GOT3 (cell line): ENCODE measurements around the gene PROCA1.

Experiments used
- DNase-seq: peaks from one replicate; lab custom pipeline; 2025; ENCODE audit warnings: mixed read lengths; lab: John Stamatoyannopoulos, UW

The PROCA1 gene

DNA sequence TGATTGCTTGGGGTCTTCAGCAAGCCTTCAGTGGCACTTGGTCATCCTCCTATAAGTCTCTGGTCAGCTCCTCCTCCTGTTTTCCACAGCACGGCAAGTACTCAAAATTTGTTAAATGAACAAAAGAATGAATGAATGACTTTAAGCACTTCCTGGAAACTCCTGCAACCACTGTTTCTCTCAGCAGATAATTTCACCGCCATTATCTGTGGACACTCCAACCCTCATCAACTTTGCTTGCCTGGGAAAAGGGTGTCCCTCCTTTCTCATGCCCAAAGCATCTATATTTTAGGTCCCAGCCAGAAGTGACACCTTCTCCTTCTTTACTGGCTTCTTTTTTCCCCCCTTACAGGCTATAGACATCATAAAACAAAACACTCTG, 4.4 kb downstream of the PROCA1 start:
- no peak for DNase-seq

DNA sequence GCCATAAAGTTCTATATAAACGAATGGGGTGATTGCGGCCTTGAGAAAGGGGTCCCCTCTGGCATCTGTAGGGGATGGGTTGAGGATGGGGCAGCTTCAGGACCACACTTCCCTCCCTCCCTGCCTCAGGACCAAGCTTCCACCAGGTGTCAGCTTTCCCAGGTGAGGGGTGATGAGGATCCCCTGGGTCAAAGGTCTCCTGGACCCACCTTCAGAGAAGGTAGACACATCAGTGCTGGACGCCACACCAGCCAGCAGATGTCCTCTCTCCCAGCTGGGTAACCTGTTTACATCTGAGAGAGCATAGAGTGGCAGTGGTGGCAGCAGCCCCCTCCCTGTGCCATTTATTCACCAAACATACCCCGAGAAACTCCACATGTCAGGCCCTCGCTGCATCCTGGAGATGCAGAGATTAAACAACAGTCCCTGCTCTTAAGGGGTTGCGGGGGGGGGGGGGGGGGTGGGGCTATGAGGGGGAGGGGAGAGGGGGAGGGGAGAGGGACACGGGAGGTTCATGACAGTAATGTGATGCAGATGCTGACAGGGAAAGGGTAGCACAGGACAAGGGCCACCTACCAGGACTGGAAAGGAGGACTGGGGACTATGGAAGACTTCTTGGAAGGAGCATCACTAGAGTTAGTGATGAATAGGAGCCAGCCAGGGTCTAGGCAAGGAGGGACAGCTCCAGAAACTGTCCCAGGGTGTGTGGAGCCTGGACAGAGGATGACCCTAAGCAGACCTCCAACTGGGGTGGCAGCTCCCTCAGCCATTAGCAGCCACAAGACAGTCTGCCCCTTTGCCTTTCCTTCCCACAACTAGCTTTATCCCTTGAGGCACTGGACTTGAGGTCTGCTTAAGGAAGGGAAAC, 5.0 kb downstream of the PROCA1 start:
- DNase-seq = no peak

DNA sequence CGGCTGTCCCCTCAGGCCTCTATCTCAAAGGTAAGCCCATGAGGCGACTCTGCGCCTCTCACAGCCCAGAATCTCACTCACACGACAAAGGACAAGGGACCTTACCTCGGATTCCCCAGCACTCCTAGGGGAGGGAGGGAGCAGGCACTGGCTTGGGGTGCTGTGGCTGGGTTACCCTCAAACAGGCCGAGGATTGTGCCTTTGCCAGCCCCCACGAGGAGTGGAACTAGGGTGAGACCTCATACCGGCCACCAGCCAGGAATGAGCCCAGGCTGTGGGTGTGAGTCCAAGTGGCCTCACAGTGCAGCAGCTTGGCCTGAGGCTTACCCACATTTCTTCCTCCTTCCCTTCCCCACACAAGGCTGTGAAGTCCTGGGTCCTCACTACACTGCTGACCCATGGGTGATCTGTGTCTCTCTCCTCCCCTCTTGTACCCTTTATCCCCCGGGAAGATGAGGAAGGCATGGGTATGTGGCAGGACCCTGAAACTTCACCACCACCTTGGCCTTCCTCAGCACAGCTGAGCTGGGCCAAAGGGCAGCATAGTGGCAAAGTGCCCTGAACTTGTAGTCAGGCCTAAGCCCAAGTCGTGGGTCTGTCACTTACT, 5.9 kb downstream of the PROCA1 start:
- DNase-seq = no peak

DNA sequence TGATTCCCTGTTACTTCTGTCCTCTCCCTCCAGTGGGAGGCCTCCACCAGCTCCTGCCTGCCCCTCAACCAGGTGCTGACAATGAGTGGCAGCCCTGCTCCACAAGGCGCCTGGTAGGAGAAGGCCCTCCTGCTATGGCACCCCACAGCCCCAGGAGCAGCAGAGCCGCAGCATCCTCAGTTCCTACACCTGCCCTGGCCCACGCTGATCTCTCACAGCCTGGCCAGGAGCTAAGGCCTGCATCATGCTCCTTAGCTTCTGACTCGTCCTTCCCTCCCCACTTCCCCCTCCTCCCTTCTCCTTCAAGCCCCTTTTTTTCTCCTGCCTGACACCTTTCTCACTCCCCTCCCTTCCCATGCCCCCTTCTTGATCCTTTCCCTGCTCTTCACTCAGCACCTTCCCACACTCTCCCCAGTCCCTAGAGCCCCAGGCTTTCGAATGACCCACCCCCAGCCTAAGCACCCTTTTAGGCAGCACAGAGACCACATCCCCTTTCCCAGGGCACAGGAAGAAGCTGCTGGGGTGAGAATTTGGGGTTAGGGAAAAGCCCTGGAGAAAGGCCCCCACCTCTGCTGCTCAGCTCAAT, 6.5 kb downstream of the PROCA1 start:
- DNase-seq = no peak

DNA sequence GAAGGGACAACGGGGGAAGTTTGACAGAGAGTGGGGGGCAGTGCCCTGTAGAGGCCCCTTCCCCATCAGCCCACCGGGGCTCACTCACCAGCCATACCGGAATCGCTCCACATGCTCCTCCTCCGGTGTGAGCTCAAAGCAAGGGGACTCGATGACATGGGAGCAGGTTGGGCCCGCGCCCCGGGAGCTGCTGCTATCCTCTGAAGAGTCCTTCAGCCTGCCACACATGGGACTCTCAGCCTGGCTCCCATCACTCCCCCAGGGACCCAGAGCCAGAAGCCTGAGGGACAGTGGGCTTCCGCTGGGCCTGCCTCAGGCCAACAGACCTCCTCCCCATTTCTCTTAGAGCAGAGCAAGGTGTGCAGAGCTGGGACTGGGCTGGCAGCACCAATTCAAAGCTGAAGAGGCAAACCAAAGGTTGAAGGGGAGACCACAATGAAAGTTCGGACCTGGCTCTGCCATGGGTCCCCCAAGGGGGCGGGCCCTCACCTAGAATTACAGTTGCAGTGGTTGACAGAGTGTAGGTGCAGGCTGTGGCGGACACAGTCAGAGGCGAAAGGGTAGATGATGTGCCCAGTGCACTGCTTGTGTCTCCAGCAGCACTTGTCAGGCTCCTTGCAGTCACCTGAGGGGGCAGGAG, 7.3 kb downstream of the PROCA1 start:
- DNase-seq = no peak

DNA sequence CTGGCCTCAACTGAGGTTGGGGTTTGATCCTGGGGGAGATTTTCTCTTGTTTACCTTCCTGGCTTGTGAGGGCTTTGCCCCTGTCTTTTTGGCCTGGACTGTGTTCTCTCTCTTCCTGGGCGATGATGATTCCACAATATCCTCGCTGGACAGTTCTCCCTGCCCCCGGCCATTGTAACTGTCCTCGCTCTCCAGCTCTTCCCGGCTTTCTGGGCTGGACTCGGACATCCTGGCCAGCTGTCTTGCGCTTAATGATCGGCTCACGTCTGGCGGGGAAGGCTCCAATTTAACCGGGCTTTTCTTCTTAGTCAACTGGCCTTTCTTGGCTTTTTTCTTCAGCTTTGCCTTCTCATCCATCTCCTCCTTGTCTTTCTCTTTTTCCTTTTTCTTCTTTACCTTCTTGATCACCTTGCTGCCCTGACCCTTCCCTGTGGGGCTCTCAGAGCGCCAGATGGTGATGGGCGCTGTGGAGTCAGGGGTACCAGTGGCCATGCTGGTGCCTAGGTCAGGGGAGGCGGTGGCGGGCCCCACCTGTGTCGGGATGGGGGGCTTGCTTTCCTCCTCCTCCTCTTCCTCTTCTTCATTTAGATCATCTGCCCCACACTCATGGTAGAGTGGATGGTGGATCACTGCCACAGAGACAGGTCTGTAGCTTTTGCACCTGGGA, 8.0 kb downstream of the PROCA1 start:
- no peak for DNase-seq

DNA sequence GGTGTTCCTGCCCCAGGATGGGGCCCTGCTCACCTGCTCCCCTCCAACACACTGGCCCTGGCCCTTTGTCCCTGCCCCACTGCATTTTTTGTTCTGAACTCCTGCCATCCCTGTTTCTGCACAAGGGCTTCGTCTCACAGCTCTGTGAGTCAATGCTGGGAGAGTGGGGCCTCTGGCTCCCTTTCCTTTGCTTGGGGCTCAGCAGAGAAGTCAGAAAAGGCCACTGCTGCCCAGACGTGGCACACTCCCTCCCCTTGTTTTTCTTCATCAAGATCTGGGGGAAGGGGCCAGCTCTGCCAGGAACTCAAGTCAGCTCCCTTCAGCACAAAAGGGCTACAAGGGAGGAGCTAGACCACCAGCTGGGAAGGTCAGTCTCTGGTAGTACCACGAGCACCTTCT, 8.9 kb downstream of the PROCA1 start:
- no peak for DNase-seq

DNA sequence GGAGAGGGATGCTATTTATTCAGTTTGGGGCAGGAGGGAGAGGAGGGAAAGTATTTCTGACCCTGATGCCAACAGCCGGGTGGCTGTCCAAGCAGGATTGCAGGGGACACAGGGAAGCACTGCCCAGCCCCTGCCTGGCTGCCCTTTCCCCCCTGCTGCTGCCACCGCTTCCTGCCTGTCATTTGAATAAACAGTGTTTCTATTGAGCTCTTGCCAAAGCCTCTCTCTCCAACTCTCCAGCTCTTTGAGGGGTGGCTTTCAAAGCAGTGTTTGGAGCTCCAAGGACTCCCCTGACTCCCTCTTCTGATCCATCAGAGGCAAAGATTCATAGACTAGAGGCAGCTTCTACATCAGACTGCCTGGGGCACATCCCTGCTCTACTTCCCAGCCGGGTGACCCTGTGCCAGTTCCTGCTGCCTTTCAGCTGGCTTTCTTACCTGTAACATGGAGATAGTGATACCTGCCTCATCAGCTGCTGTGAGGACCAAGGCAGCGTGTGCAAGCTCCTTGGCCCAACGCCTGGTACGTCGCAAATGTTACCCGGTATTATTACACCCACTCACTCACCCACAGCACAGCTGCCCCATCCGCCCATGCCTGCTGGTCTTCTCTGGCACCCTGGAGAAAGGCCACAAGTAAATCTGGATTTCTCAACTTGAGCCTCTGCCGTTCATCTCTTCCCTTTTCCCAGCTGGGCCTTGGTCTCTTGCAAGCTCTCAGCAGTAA, 9.5 kb downstream of the PROCA1 start:
- no peak for DNase-seq

DNA sequence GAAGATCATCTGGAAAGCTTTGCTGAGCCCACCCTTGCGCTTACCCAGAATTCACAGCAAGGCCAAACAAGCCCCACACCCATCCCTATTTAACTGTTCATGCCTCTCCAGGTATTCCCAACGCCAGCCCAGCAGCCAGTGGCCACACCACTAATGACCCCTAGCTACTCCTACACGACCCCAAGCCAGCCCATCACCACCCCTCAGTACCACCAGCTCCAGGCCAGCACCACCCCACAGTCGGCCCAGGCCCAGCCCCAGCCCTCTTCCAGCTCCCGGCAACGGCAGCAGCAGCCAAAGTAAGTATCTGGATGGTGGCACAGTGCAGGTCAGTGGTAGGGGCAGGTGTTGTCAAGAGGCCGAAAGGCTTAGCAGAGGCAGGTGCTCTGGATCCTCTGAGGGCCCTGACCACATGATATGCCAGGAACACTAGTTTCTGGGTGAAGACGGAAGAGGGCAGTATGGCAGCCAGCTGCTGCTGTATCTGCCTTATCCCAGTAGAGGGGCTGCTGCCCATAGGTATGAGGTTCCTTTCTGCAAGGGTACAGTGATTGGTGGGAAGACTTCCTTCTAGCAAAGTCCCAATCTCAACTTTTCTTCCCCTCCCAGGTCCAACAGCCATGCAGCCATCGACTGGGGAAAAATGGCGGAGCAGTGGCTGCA, 10.7 kb downstream of the PROCA1 start:
- no peak for DNase-seq

DNA sequence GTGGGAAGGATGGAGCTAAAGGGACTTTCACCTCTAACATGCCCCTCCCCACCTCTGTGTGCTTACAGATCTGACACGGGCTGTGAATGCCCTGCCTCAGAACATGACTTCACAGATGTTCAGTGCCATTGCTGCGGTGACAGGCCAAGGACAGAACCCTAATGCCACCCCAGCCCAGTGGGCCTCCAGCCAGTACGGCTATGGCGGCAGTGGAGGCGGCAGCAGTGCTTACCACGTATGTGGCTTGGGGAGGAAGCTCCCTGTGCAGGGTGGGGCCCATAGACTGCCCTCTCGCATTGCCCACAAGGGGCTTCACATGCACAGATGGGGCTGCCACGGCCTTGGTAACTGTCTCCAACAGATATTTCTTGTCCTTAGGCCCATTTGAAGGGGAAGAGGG, 11.4 kb downstream of the PROCA1 start:
- DNase-seq = no peak

DNA sequence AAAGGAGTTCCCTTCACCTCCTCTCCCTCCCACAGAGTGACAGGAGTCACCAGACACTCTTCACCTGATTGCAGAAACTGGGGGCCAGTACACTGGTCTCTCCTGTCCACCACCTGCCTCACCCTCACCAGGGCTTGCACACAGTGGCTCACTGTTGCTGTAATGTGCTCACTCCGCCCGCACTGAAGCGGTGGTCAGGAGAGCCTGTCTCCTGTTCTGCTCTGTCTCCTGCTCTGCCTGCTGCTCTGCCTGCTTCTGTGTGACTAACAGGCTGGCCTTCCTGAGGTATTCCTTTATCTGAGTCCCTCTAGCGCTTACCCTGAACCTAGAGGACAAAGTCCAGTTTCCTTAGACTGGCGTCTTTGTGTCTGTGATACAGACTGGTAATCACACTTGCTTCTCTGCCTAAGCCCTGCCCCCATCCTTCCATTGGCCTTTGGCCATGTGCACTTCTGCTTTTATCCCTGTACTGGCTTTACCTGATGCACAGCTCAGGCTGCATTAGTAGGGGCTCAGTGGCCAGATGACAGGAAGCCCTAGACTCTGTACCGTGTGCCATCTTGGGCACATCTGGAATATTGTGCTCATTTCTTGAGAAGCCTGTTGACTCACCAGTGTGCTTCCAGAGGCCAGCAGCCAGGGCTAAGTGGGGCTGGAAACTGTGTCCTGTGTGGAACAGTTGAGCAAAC, 13.3 kb downstream of the PROCA1 start:
- DNase-seq = no peak

DNA sequence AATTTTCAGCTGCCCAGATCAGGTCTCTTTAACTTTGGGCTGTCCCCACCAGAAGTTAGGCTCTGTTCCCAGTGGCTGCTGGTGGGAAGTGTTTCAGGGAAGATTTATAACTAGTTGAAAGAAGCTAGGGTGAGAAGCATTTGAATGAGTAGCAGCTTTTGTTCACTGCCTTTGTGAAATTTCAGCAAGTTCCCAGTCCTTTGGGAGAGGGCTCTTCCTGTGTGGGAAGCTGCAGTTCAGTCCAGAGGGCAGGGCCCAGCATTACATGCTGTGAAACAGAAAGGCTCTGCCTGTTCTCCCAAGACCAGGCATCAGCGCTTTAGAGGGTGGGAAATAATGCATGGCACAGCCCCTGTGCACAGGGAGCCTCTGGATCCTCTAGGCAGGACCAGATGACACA, 17.8 kb downstream of the PROCA1 start:
- DNase-seq = no peak

DNA sequence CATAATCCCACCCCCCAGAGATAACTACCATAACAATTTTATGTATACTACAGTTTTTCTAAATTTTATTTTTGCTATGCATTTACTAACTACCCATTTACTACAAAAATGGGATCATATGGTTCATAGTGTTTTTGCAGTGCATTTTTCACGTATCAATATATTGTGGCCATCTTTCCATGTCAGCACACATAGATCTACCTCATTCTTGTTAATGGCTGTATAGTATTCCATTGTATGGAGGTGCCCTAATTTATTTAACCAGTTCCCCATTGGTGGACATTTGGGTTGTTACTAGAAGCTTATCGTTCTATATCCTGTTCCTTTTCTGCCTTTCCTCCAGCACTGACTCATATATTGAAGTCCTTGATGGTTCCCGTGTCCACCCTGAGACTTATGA, 22.7 kb downstream of the PROCA1 start:
- DNase-seq = no peak

DNA sequence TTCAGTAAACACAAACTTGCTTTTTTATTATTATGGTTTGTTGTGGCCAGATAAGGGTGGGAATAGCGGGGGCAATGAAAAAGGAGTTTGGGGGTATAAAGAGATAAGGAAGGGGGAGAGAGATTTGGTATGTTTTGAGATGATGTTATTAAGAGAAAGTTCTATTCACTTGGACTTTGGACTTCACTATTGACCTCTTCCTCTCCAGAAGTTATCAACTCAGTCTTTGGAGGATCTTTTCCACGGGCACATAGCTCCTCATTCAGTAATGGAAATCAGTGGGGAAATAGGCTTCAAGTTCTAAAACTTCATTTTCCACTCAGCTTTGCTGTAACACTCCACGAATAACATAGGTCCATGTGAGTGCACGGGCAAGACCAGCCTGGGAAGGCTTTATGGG, 23.2 kb downstream of the PROCA1 start:
- no peak for DNase-seq

DNA sequence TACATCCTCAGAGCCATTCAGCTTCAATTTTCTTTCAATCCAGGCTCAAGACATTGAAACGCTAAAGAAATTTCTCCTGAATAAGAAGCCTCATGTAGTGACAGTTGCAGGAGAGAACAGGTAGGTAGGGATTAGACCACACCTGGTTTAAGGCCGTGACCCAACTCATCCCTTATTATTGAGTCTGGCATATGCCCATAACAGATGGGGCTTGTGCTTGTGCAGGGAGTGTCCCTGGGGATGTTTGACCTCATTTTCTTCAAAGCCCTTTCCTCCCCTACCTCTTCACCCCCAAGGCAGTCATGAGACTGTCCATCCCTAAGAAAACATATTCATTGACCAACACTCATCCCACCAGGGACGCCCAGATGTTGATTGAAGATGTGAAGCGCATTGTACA, 25.4 kb downstream of the PROCA1 start:
- no peak for DNase-seq

DNA sequence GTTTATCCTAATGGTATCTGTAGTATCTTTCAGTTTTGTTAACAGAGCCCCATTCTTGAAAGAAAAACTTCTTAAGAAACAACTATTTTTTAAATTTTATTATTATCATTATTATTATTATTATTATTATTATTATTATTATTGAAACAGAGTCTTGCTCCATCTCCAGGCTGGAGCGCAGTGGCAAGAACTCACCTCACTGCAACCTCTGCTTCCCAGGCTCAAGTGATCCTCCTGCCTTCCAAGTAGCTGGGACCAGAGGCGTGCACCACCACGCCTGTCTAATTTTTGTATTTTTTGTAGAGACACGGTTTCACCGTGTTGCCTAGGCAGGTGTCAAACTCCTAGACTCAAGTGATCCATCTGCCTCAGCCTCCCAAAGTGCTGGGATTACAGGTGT, 26.3 kb downstream of the PROCA1 start:
- DNase-seq = no peak

DNA sequence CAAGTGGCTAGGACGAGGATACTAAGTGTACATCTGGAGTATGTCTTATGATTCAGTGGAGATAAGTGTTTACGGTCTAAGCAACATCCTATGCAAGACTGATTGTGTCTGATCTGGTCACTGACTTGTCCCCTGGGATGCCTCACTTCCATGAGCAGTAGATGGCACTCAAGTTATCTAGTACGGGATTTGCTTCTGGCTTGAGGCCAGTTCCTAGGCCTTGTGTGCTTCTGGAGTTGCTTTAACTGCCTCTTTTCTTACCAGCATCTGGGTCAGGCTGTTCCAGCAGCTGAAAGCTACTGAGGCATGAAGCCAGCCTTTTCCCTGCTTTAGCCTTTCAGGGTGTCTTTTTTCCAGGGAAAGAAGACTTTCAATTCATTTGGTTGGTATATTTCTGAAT, 26.7 kb downstream of the PROCA1 start:
- no peak for DNase-seq

DNA sequence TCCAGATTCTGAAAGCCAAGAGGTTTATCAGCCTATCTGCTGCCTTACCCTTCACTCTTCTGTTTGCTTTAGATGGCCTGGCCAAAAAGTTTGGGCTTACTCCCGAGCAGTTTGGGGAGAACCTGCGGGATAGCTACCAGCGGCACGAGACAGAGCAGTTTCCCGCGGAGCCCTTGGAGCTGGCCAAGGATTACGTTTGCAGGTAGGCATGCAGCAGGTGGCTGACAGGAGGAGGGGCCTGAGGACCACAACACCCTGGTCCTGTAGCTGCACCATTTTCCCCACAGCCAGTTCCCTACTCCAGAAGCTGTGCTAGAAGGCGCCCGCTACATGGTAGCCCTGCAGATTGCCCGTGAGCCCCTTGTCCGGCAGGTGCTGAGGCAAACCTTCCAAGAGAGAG, 29.0 kb downstream of the PROCA1 start:
- no peak for DNase-seq

DNA sequence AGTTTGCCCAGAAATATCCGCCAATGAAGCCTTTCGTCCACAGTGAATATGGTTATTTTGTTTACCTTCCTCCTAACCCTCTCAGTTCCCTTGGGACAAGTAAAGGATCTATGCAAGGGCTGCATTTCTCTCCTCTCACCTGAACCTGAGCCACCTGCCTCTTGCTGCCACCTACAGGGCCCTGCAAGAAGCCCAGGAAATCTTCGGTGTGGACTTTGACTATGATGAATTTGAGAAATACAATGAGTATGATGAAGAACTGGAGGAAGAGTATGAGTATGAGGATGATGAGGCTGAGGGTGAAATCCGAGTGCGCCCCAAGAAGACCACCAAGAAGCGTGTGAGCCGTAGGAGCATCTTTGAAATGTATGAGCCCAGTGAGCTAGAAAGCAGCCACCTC, 35.7 kb downstream of the PROCA1 start:
- no peak for DNase-seq

DNA sequence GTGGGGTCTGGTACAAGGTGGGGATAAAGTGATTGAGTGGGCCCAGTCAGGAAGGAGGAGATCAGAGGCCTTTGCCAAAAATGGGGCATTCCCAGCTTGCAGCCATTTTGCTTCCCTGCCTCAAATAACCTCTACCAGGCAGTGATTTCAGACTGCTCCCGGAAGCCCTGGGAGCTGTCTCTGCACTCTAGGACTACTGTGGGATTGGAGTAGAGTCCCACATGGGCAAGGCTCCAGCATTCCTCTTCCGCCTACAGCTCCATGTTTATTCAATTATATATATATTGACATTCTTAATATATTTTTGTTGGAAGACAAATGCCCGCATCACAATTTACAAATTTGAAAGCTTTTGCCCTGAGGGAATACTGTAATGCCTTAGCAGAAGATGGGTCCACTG, 36.2 kb downstream of the PROCA1 start:
- no peak for DNase-seq

DNA sequence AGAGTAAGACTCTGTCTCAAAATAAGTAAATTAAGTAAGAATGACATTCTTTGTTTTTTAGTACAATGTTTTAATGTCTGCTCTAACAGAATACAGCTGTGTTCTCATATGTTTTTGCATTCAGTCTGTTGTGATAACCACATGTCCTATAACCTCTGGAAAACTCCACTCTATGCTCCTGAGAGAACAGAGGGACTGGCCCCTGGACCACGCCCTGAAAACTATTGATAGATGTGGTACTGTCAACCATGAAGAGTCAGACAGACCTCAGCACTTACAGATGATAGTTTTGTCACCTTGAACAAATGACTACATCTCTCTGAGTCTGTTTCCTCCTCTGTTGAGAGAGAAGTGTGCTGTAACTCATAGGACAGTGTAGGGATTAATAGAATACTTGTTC, 41.8 kb downstream of the PROCA1 start:
- no peak for DNase-seq
